Measurements from ENCODE around the gene TDG. TPM values are rescaled to one million over a fixed set of nuclear protein-coding genes. Genes with fewer than 3 reads are reported as not detected.

Gene TDG
- total and polyA plus RNA-seq, 8 donors, result 5.8 to 13.8 (median 9.3) TPM

GRCh38 chr12:103986829-103987228 lies 21.2 kb downstream of the TDG start:
- no peaks in the 10 kb centered on the region for H3K27me3 ChIP-seq
- H3K36me3 ChIP-seq, result peaks cover 0 to 43% (median 33%) of the 10 kb centered on the region in 3 donors
- 63 to 96% methylated on average over 2 of the region's 2 CpGs for WGBS, 2 donors
- no peak overlapping the region for H3K27ac ChIP-seq
- DNase-seq (no peak), FAIRE-seq (no peak), ATAC-seq (no peak)
- H3K4me1 ChIP-seq, result no peaks in the 10 kb centered on the region
- H3K4me3 ChIP-seq, result no peak overlapping the region
- intact Hi-C loops (cut with DNase I), result no loop called here
- no peak for TF ChIP-seq CTCF (IDR thresholded peaks at IDR 0.05)
- no peaks in the 10 kb centered on the region for H3K9me3 ChIP-seq

DNA sequence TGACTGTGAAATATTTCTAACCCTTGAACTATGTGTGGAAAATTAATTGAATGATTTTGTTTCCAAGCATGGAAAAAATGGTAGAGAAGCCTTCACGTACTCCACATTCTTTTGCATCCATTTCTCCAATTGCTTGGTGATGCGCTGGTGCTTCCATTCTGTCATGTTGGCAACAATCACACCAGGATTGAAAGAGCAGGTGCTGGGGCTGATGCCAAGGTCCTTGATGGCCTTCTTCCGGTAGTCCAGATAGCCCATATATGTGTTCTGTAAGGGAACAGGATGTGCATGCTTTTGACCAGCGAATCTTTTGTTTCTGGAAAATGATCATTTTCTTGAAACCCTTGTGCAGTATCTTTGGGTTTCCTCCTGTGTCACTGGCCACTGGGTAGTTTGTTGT lies 28.6 kb downstream of the TDG start:
- Histone ChIP-seq H3K9me3 (no peaks in the 10 kb centered on the region), H3K27me3 (no peaks in the 10 kb centered on the region), H3K4me1 (no peaks in the 10 kb centered on the region), H3K27ac (no peak overlapping the region), H3K4me3 (no peak overlapping the region), H3K36me3 (no peaks in the 10 kb centered on the region)
- 69 to 82% methylated on average over 4 of the region's 4 CpGs for WGBS, 2 donors
- intact Hi-C loops (cut with DNase I), result no loop called here
- no peak for TF ChIP-seq CTCF (IDR thresholded peaks at IDR 0.05)
- no peak for FAIRE-seq
- ATAC-seq, result no peak
- DNase-seq, result no peak

DNA sequence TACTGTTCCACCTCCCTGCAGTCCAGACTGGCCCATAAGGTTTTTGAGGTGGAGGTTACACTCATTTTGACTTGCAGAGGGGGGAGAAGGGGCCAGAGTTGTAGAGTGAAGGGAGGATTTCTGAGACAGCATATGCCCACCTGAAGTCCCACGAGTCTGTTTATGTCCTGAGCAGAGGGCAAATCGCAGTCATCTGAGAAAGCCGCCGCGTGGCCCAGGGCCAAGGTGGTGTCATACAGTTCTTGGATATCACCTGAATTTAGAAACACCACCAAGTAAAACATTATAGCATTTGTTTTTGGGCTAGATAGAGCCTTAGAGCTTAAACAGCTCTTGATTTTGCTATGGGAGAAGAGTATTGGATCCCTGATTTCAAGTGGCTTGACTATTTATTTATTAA lies 30.9 kb downstream of the TDG start:
- no peaks in the 10 kb centered on the region for H3K4me1 ChIP-seq
- intact Hi-C loops (cut with DNase I), result no loop called here
- WGBS, 2 donors, result 64 to 78% methylated on average over 5 of the region's 5 CpGs
- H3K27ac ChIP-seq, result no peak overlapping the region
- no peak for DNase-seq
- no peak for TF ChIP-seq CTCF (IDR thresholded peaks at IDR 0.05)
- H3K9me3 ChIP-seq, result no peaks in the 10 kb centered on the region
- H3K36me3 ChIP-seq, result no peaks in the 10 kb centered on the region
- no peak overlapping the region for H3K4me3 ChIP-seq
- no peaks in the 10 kb centered on the region for H3K27me3 ChIP-seq
- FAIRE-seq, result no peak
- ATAC-seq, result no peak

GRCh38 chr12:103997286-103997900 lies 31.7 kb downstream of the TDG start:
- TF ChIP-seq CTCF (IDR thresholded peaks at IDR 0.05), result no peak
- H3K27ac ChIP-seq, result no peak overlapping the region
- no peaks in the 10 kb centered on the region for H3K4me1 ChIP-seq
- intact Hi-C loops (cut with DNase I), result no loop called here
- H3K9me3 ChIP-seq, result no peaks in the 10 kb centered on the region
- DNase-seq (no peak), ATAC-seq (peak in 1 of 4 donors; percentile 23), FAIRE-seq (no peak)
- H3K4me3 ChIP-seq, result no peak overlapping the region
- 59 to 65% methylated on average over 16 of the region's 16 CpGs for WGBS, 2 donors
- H3K36me3 ChIP-seq, result no peaks in the 10 kb centered on the region
- no peaks in the 10 kb centered on the region for H3K27me3 ChIP-seq

GRCh38 chr12:103998976-103999375 lies 33.3 kb downstream of the TDG start:
- Histone ChIP-seq H3K27ac (no peak overlapping the region), H3K27me3 (no peaks in the 10 kb centered on the region), H3K36me3 (no peaks in the 10 kb centered on the region), H3K9me3 (no peaks in the 10 kb centered on the region), H3K4me3 (no peak overlapping the region), H3K4me1 (no peaks in the 10 kb centered on the region)
- DNase-seq (no peak), ATAC-seq (no peak), FAIRE-seq (no peak)
- WGBS, 2 donors, result 83 to 85% methylated on average over 5 of the region's 5 CpGs
- intact Hi-C loops (cut with DNase I), result no loop called here
- TF ChIP-seq CTCF (IDR thresholded peaks at IDR 0.05), result no peak

Data from pancreas (tissue), 10 donors.